HepG2 (cell line): ENCODE results near the gene UBC. TPM values are rescaled to one million over a fixed set of nuclear protein-coding genes. Genes with fewer than 3 reads are reported as not detected.
A peak's percentile ranks its signal among the peaks of the same experiment; 100 is the strongest.

ENCODE experiments used
- ATF7-NPFF ChIP-seq: sonication (generic); formaldehyde crosslinking; IDR thresholded peaks from 2 replicates; pipeline ENCODE4 v1.8.1; 2023; ENCODE audit warnings: mild to moderate bottlenecking, low read depth, missing genetic modification reagents, moderate library complexity
- BHLHE40 ChIP-seq: IDR thresholded peaks from 2 replicates; pipeline ENCODE4 v1.6.1; 2011; ENCODE audit warnings: low read length, improper control_type of control experiment
- BRD4 ChIP-seq: sonication (generic); formaldehyde crosslinking; IDR thresholded peaks from 2 replicates; pipeline ENCODE4 v1.4.0; 2020; ENCODE audit warnings: missing genetic modification reagents
- CREM ChIP-seq, 2 experiments: sonication (generic) in 1 of 2; formaldehyde crosslinking in 1 of 2; IDR thresholded peaks; 2 replicates each; pipeline versions ENCODE4 v1.4.0 to v1.6.1; 2016 to 2020; ENCODE audit warnings: antibody characterized with exemption in 1 of 2, mild to moderate bottlenecking in 1 of 2, missing genetic modification reagents in 1 of 2
- ISL2 ChIP-seq: sonication (generic); formaldehyde crosslinking; IDR thresholded peaks from 2 replicates; pipeline ENCODE4 v1.5.0; 2020; ENCODE audit warnings: missing genetic modification reagents
- PRPF4 ChIP-seq: fragments of 200-400 bp; formaldehyde crosslinking; IDR thresholded peaks from 2 replicates; pipeline ENCODE4 v1.6.1; 2016; ENCODE audit warnings: low read length, low read depth; ENCODE audit not compliant: poor library complexity, severe bottlenecking
- SMC3 ChIP-seq: IDR thresholded peaks from 2 replicates; pipeline ENCODE4 v1.6.1; 2011; ENCODE audit warnings: low read length, improper control_type of control experiment
- SP2 ChIP-seq: sonication (generic); formaldehyde crosslinking; IDR thresholded peaks from 2 replicates; pipeline ENCODE4 v1.5.1; 2020; ENCODE audit warnings: mild to moderate bottlenecking, missing genetic modification reagents
- ZBED4 ChIP-seq: sonication (generic); formaldehyde crosslinking; IDR thresholded peaks from 2 replicates; pipeline ENCODE4 v1.4.0; 2020; ENCODE audit warnings: missing genetic modification reagents, borderline replicate concordance
- ZC3H13 ChIP-seq: sonication (generic); formaldehyde crosslinking; IDR thresholded peaks from 2 replicates; pipeline ENCODE4 v1.8.1; 2023; ENCODE audit warnings: mild to moderate bottlenecking, missing genetic modification reagents, moderate library complexity
- ZNF142 ChIP-seq: sonication (generic); formaldehyde crosslinking; IDR thresholded peaks from 2 replicates; pipeline ENCODE4 v1.4.0; 2020; ENCODE audit warnings: missing genetic modification reagents
- ZNF430 ChIP-seq: sonication (generic); formaldehyde crosslinking; IDR thresholded peaks from 2 replicates; pipeline ENCODE4 v1.9.0; 2021; ENCODE audit warnings: mild to moderate bottlenecking, missing genetic modification reagents
- ZNF891 ChIP-seq: sonication (generic); formaldehyde crosslinking; IDR thresholded peaks from 2 replicates; pipeline ENCODE4 v1.5.0; 2020; ENCODE audit warnings: mild to moderate bottlenecking, missing genetic modification reagents
- polyA plus RNA-seq, 8 experiments: library from polyadenylated mRNA; depleted of rRNA in 3 of 8; stranded (reverse) in 7 of 8; unstranded in 1 of 8; fragments of >200 nt; fragmentation: Illumina TruSeq in 4 of 8; extraction: Trizol in 4 of 8; gene quantifications; 2 replicates each; pipeline versions ENCODE4 v1.2.1 to v1.2.3, GENCODE V29; 2011 to 2016; ENCODE audit warnings: low read depth in 4 of 8, missing spikeins in 1 of 8, mixed read lengths in 1 of 8; ENCODE audit not compliant: insufficient read depth in 1 of 8
- total RNA-seq, 5 experiments: library from RNA; depleted of rRNA; stranded (reverse); fragments of >200 nt; fragmentation: Illumina TruSeq; extraction: Trizol; gene quantifications; 2 replicates each; pipeline ENCODE4 v1.2.3, GENCODE V29; 2016; ENCODE audit warnings: low read depth in 1 of 5
- TF ChIP-seq, protein P1 (sequence below): sonication (generic); formaldehyde crosslinking; IDR thresholded peaks from 2 replicates; pipeline ENCODE4 v1.4.0; 2020; ENCODE audit warnings: missing genetic modification reagents
- TF ChIP-seq, protein P2 (sequence below): sonication (generic); formaldehyde crosslinking; IDR thresholded peaks from 2 replicates; pipeline ENCODE4 v1.4.0; 2020; ENCODE audit warnings: mild to moderate bottlenecking, low read depth, missing genetic modification reagents

UBC gene
- total and polyA plus RNA-seq, 2 of the 13 experiments (the other 11 are each of a cell fraction or from before 2014, with no cell fraction given): 805 to 1,432 TPM

DNA sequence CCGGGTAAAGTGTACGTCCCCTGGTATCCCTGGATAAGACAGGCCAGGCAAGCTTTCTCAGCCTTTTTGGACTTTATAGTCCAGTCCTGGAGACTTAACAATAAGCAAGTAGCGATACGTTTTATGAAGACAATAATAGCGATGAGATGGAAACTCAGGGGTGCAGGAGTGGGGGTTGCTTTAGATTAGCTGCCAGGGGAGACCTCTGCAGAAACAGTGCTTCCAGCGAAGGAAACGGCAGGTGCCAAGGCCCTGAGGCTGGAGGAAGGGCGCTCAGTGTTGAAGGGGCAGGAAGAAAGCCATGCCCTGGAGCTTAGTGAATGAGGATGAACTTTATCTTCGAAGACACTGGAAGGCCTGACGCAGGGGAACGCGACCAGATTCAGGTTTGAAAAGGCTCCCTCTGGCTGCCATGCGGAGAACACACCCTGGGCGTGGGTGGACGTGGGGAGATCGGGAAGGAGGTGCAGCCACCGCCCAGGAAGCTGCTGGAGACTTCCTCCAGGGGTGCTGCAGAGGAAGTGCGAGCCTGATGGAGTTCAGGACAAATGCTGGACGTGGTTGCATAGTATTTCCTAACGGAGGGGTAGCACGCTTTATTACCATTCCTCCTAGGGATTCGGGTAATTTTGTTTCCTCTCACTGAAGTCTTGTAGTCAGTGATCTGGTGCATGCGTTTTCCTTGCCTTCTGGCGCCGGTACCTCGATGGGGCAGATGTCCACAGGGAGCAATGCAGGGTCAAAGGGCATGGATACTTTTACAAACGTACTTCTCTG, 26.1 kb upstream of the UBC start (continued):
- no peak for TF ChIP-seq ZNF142 (CRISPR knock-in tag)
- no peak for TF ChIP-seq ZC3H13
- TF ChIP-seq PRPF4: no peak
- no peak; the same call in 1 of the 2 replicates for TF ChIP-seq BRD4 (CRISPR knock-in tag)
- no peak for TF ChIP-seq BHLHE40
- no peak for TF ChIP-seq SP2 (CRISPR knock-in tag)
- 0 out of 2 replicates have a peak, but pooled peaks have one; percentile 26 for TF ChIP-seq ATF7-NPFF
- TF ChIP-seq, protein P1, sequence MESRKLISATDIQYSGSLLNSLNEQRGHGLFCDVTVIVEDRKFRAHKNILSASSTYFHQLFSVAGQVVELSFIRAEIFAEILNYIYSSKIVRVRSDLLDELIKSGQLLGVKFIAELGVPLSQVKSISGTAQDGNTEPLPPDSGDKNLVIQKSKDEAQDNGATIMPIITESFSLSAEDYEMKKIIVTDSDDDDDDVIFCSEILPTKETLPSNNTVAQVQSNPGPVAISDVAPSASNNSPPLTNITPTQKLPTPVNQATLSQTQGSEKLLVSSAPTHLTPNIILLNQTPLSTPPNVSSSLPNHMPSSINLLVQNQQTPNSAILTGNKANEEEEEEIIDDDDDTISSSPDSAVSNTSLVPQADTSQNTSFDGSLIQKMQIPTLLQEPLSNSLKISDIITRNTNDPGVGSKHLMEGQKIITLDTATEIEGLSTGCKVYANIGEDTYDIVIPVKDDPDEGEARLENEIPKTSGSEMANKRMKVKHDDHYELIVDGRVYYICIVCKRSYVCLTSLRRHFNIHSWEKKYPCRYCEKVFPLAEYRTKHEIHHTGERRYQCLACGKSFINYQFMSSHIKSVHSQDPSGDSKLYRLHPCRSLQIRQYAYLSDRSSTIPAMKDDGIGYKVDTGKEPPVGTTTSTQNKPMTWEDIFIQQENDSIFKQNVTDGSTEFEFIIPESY (CRISPR knock-in tag): peak; percentile 66; the same call in 1 of the 2 replicates
- TF ChIP-seq, protein P2, sequence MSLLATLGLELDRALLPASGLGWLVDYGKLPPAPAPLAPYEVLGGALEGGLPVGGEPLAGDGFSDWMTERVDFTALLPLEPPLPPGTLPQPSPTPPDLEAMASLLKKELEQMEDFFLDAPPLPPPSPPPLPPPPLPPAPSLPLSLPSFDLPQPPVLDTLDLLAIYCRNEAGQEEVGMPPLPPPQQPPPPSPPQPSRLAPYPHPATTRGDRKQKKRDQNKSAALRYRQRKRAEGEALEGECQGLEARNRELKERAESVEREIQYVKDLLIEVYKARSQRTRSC (CRISPR knock-in tag): no peak
- TF ChIP-seq ISL2 (CRISPR knock-in tag): no peak
- no peak; the same call in 1 of the 2 replicates for TF ChIP-seq ZNF891 (CRISPR knock-in tag)
- TF ChIP-seq CREM (IDR thresholded peaks at IDR 0.05): no peak
- TF ChIP-seq CREM (CRISPR knock-in tag; IDR thresholded peaks at IDR 0.05): no peak
- no peak for TF ChIP-seq ZBED4 (CRISPR knock-in tag)
- TF ChIP-seq SMC3: 0 out of 2 replicates have a peak, but pooled peaks have one; percentile 0
- peak; percentile 60; the same call in 1 of the 2 replicates for TF ChIP-seq ZNF430
